Thymus (tissue), 11 donors: ENCODE data around the gene NCAPH2. TPM values are rescaled to one million over a fixed set of nuclear protein-coding genes. Genes with fewer than 3 reads are reported as not detected.

Experiments
- DNase-seq, 9 donors: peaks; one replicate each; pipeline ENCODE4 v3.0.0-alpha.2; 2013; ENCODE audit warnings: low spot score in 9 of 9, low read depth in 6 of 9, missing footprints in 1 of 9
- H3K27ac ChIP-seq, 2 donors: one replicate each; pipeline ENCODE4 v1.5.1; 2013; ENCODE audit warnings: control low read depth in 1 of 2, low read depth in 1 of 2, low read length in 1 of 2, mild to moderate bottlenecking in 1 of 2, moderate library complexity in 1 of 2
- H3K27me3 ChIP-seq, 2 donors: one replicate each; pipeline ENCODE4 v1.5.1; 2013; ENCODE audit warnings: low read length in 1 of 2; ENCODE audit not compliant: control insufficient read depth in 2 of 2, insufficient read depth in 1 of 2
- H3K36me3 ChIP-seq, 2 donors: one replicate each; pipeline ENCODE4 v1.5.1; 2013; ENCODE audit warnings: low read length in 1 of 2, mild to moderate bottlenecking in 1 of 2, moderate library complexity in 1 of 2; ENCODE audit not compliant: control insufficient read depth in 2 of 2, insufficient read depth in 2 of 2
- H3K4me1 ChIP-seq, 2 donors: one replicate each; pipeline ENCODE4 v1.5.1; 2013; ENCODE audit warnings: low read length in 2 of 2; ENCODE audit not compliant: control insufficient read depth in 2 of 2, insufficient read depth in 2 of 2
- H3K4me3 ChIP-seq, 2 donors: one replicate each; pipeline ENCODE4 v1.5.1; 2013; ENCODE audit warnings: low read length in 2 of 2, control low read depth in 1 of 2, mild to moderate bottlenecking in 1 of 2
- H3K9me3 ChIP-seq, 2 donors: one replicate each; pipeline ENCODE4 v1.5.1; 2013; ENCODE audit warnings: low read length in 1 of 2, mild to moderate bottlenecking in 1 of 2; ENCODE audit not compliant: control insufficient read depth in 2 of 2, insufficient read depth in 1 of 2
- WGBS: extraction: QIAGEN DNeasy Blood & Tissue Kit; methylation state at CpG from one replicate; pipeline ENCODE4 v1.1.7; 2013; 5-methylcytosine and 5-hydroxymethylcytosine counted together
- polyA plus RNA-seq: library from polyadenylated mRNA; stranded (reverse); fragments of 200-250 nt; gene quantifications from one replicate; pipeline ENCODE4 v1.2.3, GENCODE V29; 2013
- total RNA-seq: library from RNA; stranded (reverse); fragments of 120-200 nt; gene quantifications from one replicate; pipeline ENCODE4 v1.2.4, GENCODE V29; 2013
- donor health status: healthy.

Gene NCAPH2
- total and polyA plus RNA-seq, 2 donors: 40.8 to 57.6 TPM

- WGBS: 95% methylated on average over 5 of the region's 5 CpGs
- no peak for DNase-seq
- Histone ChIP-seq H3K27ac (peak overlapping the region; percentile 53 to 79), H3K36me3 (peaks cover 14 to 15% of the 10 kb centered on the region in 2 donors), H3K4me3 (no peak overlapping the region), H3K4me1 (peaks cover 59 to 79% of the 10 kb centered on the region in 2 donors), H3K9me3 (peaks cover 0 to 6% of the 10 kb centered on the region in 2 donors), H3K27me3 (peaks cover 0 to 2% of the 10 kb centered on the region in 2 donors)
These were observed 36.1 kb upstream of the NCAPH2 start for GRCh38 chr22:50471962-50472361.

DNA sequence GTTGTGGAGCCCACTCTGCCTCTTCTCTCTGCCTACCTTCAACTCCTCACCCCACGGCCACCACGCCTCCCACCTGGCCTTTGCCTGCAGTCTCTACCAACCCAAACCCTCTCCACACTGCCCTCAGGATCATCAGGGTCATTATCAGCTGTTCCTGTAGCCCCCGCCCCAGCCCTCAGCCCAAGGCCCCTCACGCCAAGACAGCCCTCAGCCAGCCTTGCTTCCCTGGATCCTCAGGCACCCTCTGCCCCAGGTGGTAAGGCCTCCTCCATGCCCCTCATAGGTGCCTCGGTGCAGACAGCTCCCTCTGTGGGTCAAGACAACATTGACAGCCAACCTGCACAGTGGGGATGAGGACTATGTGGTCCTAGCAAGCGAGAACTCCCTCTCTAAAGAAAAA, 34.9 kb upstream of the NCAPH2 start:
- H3K4me1 ChIP-seq: peaks cover 52 to 68% of the 10 kb centered on the region in 2 donors
- H3K27ac ChIP-seq: peak overlapping the region in 1 of 2 donors; percentile 79
- H3K9me3 ChIP-seq: peaks cover 0 to 6% of the 10 kb centered on the region in 2 donors
- H3K27me3 ChIP-seq: peaks cover 0 to 5% of the 10 kb centered on the region in 2 donors
- peak in 3 of 9 donors; percentile 56 to 77 (median 65) for DNase-seq
- peak overlapping the region; percentile 78 to 98 for H3K4me3 ChIP-seq
- H3K36me3 ChIP-seq: peaks cover 4% of the 10 kb centered on the region in 2 donors
- 75% methylated on average over 6 of the region's 6 CpGs for WGBS

GRCh38 chr22:50473855-50474671, 34.0 kb upstream of the NCAPH2 start:
- peak overlapping the region; percentile 78 to 98 for H3K4me3 ChIP-seq
- peaks cover 0 to 6% of the 10 kb centered on the region in 2 donors for H3K9me3 ChIP-seq
- H3K4me1 ChIP-seq: peaks cover 42 to 58% of the 10 kb centered on the region in 2 donors
- peak in 1 of 9 donors; percentile 45 for DNase-seq
- 14% methylated on average over 61 of the region's 62 CpGs for WGBS
- peaks cover 0 to 12% of the 10 kb centered on the region in 2 donors for H3K27me3 ChIP-seq
- H3K27ac ChIP-seq: peak overlapping the region; percentile 58 to 79
- H3K36me3 ChIP-seq: peaks cover 2 to 4% of the 10 kb centered on the region in 2 donors

DNA sequence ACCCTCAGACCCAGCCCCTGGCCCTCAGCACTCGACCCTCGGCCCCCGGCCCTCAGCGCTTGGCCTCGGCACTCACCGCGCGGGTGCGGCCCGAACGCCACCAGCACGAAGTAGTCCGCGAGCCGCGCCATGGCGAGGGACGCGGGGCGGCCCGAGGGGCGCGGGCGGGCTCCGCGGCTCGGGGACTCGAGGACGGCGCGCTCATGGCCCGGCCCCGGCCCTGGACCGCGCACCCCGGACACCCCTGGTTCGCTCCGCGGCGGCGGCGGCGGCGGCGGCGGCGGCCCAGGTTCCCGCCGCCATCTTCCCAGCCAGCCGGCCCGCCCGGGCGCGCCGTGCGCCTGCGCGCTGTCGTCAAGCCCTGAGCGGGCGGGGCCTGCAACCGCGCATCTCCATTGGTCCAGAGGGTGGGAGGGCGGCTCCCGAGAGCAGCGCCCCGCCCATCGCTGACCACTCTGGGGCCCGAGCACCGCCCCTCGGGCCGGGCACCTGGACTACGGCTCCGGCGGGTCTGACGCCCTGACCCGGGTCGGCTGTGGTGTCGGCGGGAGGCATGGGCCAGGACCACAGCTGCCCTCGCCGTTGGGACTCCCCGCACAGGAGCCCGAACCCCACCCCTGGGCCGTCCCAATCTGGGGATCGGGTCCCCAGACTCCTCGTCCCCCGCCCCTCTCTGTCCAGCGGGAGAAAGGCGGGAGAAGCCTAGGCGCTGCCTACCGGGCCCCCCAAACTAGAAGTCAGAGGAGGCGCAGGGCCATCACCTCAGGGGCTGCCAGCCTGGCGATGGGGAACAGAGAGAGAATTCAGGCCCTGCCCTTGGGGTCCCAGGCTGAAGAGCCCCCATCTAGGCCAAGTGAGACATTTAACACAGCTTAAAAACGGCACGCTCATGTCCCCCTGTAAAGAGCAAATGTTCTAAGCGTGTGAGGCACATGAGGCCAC, 33.0 kb upstream of the NCAPH2 start, which contains the start of gene SBF1:
SBF1 (minus strand) TSS at position 326 of the 942 bp plus-strand sequence; CDS start at position 131, 195 bp downstream.
- Histone ChIP-seq H3K36me3 (peaks cover 2 to 4% of the 10 kb centered on the region in 2 donors), H3K4me1 (peaks cover 40 to 49% of the 10 kb centered on the region in 2 donors), H3K27ac (peak within 1 kb of the TSS; percentile 58 to 79), H3K9me3 (peaks cover 0 to 6% of the 10 kb centered on the region in 2 donors), H3K4me3 (peak within 1 kb of the TSS; percentile 78 to 98), H3K27me3 (peaks cover 4 to 21% of the 10 kb centered on the region in 2 donors)
- 3% methylated on average over 97 of the region's 97 CpGs for WGBS
- DNase-seq: peak; percentile 56 to 92 (median 80)

- Histone ChIP-seq H3K4me1 (peaks cover 34 to 42% of the 10 kb centered on the region in 2 donors), H3K9me3 (peaks cover 0 to under 1% of the 10 kb centered on the region in 2 donors), H3K27me3 (peaks cover 10 to 27% of the 10 kb centered on the region in 2 donors), H3K36me3 (peaks cover 2 to 4% of the 10 kb centered on the region in 2 donors), H3K27ac (no peak overlapping the region), H3K4me3 (peak overlapping the region; percentile 60 to 98)
- no peak for DNase-seq
- WGBS: 95% methylated on average over 6 of the region's 6 CpGs
These were observed 32.4 kb upstream of the NCAPH2 start for GRCh38 chr22:50475652-50476002.

GRCh38 chr22:50476868-50477267, 31.2 kb upstream of the NCAPH2 start:
- no peaks in the 10 kb centered on the region for H3K9me3 ChIP-seq
- H3K4me3 ChIP-seq: no peak overlapping the region
- no peak overlapping the region for H3K27ac ChIP-seq
- peaks cover 24 to 35% of the 10 kb centered on the region in 2 donors for H3K4me1 ChIP-seq
- peaks cover 2 to 3% of the 10 kb centered on the region in 2 donors for H3K36me3 ChIP-seq
- 96% methylated on average over 7 of the region's 7 CpGs for WGBS
- DNase-seq: no peak
- H3K27me3 ChIP-seq: peaks cover 22 to 38% of the 10 kb centered on the region in 2 donors

DNA sequence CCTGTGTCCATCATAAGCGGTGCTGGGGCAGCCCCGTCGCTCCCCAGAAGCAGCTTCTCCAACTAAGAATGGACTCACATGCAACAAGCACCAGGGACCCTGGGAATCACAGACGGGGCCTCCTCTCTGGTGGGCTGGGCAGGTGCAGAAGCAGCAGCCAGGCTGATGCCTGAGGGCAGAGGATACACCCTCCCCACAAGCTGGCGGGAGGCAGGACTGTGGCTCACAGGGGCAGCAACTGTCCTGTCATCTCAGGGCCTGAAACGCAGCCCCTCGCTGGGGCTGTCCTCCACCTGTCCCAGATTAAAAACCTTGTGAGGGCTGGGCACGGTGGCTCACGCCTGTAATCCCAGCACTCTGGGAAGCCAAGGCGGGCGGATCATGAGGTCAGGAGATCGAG, 30.1 kb upstream of the NCAPH2 start:
- WGBS: 95% methylated on average over 12 of the region's 12 CpGs
- Histone ChIP-seq H3K36me3 (peaks cover 0 to 2% of the 10 kb centered on the region in 2 donors), H3K4me1 (peaks cover 18 to 31% of the 10 kb centered on the region in 2 donors), H3K9me3 (no peaks in the 10 kb centered on the region), H3K27me3 (peaks cover 32 to 48% of the 10 kb centered on the region in 2 donors), H3K27ac (no peak overlapping the region), H3K4me3 (no peak overlapping the region)
- DNase-seq: no peak

- no peaks in the 10 kb centered on the region for H3K36me3 ChIP-seq
- no peak for DNase-seq
- H3K9me3 ChIP-seq: no peaks in the 10 kb centered on the region
- 70% methylated on average over 11 of the region's 11 CpGs for WGBS
- H3K4me1 ChIP-seq: peaks cover 9 to 19% of the 10 kb centered on the region in 2 donors
- no peak overlapping the region for H3K4me3 ChIP-seq
- no peak overlapping the region for H3K27ac ChIP-seq
- H3K27me3 ChIP-seq: peaks cover 37 to 63% of the 10 kb centered on the region in 2 donors
These were observed 28.3 kb upstream of the NCAPH2 start for GRCh38 chr22:50479721-50480120.
